HS-5 (cell line): Measurements from ENCODE around the gene LRRC32.
"Not testable (repeated sequence)": the region's sequence is repeated elsewhere in the genome, so short reads cannot be mapped to it uniquely, and the experiment has no call there.

Experiments
- DNase-seq: peaks from one replicate; pipeline ENCODE4 v3.0.0-alpha.2; 2012; ENCODE audit warnings: low read depth

LRRC32 gene

DNA sequence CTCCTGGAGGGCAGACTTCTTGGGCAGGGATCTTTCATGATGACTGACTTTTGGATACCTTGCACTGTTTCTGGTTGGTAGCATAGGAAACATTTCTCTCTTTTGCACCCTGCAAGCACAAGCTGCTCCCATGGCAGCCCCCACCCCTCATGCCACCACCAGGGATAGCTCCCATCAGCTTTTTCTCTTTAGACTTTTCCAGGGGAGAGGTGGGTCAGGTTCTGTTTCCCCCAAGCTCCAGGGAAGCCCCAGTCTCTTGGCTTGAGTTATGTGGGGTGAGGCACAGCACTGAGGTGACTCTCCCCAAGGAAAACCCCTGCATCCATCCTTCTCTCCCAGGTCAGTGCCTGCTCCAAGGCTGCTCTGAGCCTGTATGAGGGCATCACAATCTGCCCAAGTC is 22.5 kb downstream of the LRRC32 start:
- DNase-seq, result no peak

DNA sequence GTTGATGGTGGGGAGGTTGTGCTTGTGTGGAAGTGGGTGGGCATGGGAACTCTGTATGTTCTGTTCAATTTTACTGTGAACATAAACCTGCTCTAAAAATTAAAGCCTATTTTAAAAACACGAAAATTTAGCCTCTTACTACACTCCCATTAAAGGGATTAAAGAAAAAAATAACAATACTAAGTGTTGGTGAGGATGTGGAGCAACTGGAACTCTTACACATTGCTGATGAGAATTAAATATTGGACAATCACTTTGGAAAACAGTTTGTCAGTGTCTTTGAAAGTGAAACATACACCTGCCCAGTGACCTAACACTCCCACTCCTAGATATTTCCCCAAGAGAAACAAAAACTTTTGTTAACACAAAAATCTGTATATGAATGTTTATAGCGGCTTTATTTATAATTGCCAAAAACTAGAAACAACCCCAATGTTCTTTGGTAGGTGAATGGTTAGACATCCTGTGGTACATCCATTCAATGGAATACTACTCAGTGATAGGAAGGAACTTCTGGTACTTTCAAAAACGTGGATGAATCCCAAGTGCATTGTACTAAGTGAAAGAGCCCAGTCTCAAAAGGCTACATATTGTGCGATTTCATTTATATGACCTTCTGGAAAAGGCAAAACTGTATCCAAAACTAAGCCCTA is 23.5 kb downstream of the LRRC32 start:
- no peak for DNase-seq

GRCh38 chr11:76644591-76644990 is 26.0 kb downstream of the LRRC32 start:
- DNase-seq, result no peak

DNA sequence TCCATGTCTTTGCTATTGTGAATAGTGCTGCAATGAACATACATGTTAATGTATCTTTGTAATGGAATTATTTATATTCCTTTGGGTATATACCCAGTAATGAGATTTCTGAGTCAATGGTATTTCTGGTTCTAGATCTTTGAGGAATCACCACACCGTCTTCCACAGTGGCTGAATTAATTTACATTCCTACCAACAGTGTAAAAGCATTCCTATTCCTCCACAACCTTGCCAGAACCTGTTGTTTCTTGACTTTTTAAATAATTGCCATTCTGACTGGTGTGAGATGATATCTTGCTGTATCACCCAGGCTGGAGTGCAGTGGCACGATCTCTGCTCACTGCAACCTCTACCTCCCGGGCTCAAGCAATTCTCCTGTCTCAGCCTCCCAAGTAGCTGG is 26.8 kb downstream of the LRRC32 start:
- DNase-seq, result not testable (repeated sequence)

DNA sequence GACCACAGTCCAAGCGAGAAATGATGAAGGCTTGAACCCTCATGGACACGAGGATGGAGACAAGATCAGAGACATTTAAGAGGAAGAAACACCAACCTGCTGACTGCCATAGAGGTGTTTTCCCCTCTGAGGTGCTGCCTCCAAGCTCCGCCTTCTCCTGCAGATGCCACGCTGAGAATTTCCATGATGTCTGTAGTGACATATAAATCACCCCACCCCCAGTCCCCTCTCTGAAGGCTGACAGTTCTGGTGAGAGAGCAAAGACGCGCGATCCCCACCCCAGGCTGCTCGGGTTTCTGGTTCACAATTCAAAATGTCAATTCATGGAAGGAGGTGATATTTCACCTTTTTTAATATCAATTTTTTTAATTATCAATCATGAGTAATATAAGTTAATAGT is 28.2 kb downstream of the LRRC32 start:
- no peak for DNase-seq

DNA sequence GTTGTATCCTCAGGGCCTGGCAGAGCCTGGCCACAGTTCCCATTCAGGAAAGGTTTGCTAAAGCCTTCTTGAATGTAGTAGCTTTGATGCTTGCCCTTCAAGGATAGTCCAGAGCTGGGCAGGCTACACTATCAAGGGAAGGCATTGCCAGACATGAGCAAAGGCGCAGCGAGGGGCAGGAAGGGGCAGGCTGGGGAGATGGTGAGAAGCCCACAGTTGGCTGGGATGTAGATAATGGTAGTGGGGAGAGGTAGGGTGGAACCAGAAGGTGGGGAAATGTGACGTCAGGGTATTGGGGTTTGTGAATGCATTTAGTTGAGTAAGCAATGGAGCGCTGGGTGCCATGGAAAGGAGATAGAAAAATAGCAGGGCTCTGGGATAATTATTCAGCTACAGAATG is 28.6 kb downstream of the LRRC32 start:
- no peak for DNase-seq

DNA sequence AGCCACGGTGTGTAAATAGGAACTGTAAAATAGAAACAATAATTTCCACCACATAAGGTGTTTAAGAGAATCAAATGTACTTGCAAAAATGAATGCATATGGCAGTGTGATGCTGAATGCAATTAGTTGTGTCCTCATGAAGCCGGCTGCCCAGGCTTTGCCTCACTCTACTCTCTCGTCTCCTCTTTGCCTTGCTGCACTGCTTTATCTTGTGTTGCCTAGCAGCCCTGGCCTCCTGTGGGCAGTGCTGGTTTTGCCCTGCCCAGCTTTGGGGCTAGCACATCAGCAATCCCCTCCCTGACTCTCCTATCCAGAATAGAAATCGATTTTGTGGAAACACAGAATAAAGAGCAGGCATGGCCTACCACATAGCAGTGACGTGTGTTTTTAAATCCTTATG is 30.0 kb downstream of the LRRC32 start:
- DNase-seq, result no peak

DNA sequence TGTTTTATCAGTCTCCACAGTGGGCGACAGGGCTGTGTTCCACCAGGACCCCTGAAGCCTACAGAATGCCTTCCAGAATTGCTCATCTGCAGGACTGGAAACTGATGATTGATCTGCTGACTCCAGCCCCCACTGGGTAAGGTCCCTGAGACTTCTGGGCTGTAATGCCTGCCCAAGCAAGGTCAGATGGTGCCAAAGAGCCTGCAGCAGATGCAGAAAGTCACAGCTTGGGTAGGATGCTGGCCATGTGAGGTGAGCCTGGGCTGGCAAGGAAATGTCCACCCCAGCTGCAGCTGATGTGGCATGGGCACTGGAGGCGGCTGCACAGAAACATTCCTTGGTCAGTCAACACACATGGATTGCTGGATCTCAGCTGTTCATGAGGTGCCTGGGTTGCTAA is 30.9 kb downstream of the LRRC32 start:
- no peak for DNase-seq

GRCh38 chr11:76638270-76639197 is 32.0 kb downstream of the LRRC32 start:
- DNase-seq, result no peak

DNA sequence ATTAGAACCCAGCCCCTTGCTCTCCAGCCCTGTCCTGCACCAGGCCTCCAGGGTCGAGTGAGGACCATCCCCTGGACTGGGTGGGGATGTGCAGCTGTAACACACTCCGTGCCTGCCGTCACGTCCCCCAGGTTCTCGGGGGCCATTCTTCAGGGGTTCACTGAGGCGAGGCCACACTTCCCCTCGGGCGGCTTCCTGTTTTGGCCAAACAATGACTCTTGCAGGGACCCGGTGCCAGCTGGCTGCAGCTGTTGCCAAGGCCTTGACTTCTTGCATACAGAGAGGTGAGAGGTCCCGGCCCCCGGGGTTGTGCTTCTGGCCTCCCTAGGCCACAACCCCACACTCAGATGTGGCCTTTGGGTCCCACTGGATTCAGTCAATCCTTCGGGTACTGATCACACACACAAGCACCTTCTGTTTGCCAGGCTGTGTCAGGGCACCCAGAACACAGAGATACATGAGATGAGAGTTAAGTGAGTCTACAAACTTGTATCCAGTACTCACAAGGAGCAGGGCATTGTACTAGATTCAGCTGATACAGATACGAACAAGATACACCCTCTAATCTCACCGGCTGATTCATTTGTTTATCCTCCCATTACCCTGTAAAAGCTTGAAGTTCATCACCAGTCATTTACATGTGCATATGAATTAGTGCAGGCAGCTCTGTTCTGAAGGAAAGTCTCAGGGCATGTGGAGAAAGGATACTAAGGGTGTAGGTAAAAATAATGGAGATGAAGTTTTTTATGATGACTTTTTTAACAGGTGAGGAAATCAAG is 32.9 kb downstream of the LRRC32 start:
- DNase-seq, result no peak

GRCh38 chr11:76636826-76637460 is 33.6 kb downstream of the LRRC32 start:
- no peak for DNase-seq

DNA sequence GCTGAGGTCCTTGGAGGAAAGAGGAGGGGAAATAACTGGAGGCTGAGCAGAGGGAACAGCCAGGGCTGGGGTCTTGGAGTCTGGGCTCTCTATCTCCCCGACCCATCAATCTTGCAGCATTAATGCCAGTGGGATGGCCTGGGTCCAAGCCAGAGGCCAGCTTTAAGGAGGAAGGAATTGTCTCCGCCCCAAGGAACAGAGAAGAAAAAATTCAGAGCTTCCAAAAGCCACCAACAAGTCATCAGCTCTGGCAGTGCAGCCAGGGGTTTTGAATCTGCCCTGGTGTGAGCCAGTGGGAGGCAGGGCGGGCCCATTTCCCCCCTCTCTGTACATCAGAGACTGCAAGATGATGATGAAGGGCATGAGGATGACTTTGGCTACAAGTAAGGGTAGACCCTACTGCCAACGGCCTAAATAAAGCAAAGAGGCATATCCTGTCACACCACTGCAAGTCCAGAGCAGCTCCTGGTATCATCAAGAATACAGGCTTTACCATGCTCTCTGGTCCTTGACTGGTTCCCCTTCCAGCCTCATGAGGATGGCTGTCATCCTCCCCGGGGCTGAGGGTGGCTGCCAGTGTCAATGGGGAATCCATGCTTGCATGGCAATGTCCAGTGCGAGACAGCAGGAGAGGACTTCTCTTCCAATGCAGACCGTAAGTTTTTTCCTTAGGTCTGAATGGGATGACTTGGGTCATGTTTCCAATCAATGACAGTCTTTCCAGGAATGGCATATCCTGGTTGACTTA is 34.4 kb downstream of the LRRC32 start:
- no peak for DNase-seq

GRCh38 chr11:76634886-76635285 is 35.7 kb downstream of the LRRC32 start:
- DNase-seq, result no peak

DNA sequence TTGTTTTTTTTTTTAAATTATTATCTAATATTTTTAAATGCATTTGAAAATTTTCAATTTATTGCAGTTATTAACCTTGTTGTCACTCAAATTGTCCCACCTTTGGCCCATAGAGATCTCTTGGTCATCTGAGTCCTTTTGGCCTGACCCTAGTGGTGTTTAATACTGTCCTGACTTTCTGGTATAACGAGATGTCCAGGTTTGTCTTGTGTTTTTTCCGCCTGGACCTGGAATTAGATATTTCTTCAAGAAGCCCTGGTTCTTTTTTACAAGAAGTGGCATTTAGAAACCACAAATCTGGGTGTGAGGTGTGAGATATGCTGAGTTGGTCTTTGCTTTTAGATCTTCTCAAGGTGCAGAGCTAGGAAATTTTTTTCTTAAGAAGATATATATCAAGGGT is 38.1 kb downstream of the LRRC32 start:
- DNase-seq, result no peak

DNA sequence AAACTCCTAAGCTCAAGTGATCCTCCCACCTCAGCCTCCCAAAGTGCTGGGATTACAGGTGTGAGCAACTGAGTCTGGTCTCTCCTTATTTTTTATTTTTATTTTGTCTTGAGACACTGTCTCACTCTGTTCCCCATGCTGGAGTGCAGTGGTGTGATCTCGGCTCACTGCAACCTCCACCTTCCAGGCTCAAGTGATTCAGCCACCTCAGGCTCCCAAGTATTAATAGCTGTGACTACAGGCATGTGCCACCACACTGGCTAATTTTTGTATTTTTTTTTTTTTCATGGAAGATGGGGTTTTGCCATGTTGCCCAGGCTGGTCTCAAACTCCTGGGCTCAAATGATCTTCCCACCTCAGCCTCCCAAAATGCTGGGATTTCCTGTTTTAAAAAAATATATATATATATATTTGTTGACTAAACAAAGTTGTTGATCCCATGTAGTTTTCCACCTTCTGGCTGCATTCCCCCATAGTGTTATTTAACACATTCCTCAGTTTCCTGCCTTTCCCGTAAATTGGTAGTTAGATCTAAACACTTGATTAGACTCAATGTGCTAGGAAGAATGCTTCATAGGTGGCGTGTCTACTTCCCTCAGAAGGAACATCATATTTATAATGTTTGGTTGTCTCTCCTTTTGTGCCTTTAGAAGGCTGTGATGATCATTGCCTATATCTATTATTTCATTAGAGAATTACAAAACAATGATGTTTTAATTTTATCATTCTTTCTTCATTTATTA is 38.8 kb downstream of the LRRC32 start:
- DNase-seq, result no peak

DNA sequence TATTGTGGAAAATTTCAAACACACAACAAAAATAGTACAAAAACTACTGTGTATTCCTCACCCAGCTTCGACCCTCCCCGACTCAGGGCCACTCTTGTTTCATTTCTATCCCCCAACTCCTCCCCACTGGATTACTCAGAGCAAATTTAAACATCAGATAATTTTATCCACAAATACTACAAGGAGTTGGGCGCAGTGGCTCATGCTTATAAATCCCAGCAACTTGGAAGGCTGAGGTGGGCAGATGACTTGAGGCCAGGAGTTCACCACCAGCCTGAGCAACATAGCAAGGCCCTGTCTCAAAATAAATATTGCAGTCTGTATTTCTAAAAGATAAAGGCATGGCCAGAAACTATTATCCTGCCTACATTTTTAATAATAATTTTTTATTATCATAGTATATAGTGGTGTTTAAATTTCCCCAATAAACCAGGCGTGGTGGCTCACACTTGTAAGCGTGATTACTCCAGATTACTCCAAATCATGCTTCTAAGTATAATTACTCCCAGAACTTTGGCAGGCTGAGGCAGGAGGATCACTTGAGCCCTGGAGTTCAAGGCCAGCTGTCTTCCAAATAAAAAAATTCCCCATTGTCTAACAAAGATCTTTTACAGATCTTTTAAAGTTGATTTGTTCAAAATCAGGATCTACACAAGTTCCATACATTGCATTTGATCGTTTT is 39.8 kb downstream of the LRRC32 start:
- DNase-seq, result no peak

- peak; percentile 15 for DNase-seq
Observed at GRCh38 chr11:76629853-76630599, 40.5 kb downstream of the LRRC32 start.

DNA sequence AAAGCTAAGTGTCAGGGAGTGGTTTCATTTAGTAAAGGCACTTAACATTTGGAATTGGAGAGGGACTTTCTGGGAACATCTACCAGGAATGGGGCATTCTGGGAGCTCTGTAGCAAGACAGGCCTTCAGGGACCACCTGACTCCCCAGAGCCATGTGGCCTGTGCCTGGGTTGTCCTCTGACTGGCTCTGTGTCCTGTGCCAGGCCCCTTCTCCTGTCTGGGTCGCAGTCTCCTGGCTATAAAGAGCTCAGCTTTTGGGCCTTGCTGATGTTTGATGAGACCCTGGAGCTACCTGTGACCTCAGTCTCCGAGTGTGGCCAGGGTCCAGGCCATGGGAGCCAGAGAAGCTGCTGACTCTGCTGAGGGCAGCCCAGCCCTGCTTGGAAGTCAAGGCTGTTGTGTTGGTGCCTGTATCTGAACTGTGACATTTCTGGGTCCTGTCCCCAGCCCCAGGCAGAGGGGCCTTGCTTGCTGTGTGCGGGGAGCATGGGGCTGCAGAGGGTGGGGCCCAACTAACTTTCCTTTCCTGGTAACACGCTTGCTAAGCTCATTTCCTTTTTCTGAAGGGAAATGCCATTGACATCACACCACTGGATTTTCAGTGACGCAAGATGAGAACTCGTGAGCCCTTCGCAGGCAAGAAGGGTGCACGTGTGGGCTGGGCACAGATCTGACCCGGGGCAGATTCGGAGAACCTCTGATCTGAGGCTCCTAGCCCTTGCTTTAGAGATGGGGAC is 41.3 kb downstream of the LRRC32 start:
- peak; percentile 71 for DNase-seq
